Retina (tissue), 1 donor: ENCODE data around the gene MAST2.

Experiments
- DNase-seq: peaks from one replicate; pipeline ENCODE4 v3.0.0-alpha.2; 2016

Gene MAST2

DNA sequence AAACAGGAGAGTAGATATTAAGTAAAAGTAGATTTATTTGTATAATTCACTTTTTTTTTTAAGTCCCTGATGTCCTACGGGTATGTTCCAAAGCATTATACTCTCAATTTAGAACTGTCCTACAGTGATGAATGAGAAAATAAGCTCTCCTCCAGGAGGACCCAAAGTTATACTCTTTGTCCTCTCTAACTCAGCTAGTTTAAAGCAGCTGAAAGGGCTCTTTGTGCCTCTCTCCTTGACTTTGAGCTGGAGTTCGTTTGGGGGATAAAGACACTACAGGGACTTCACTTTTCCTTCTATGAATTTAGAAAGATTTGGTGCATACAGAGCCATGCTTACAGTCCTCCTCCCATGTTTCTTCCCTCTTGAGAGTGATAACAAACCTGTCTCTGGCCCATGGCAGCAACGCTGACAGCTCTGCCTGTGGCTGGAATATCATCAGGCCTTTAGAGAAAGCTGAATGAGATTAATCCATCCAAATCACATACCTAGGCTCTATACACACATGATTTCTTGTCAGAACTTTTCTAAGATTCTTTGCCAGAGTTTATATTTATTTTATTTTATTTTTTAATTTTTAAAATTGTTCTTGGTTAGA, 194.7 kb downstream of the MAST2 start:
- DNase-seq: no peak

DNA sequence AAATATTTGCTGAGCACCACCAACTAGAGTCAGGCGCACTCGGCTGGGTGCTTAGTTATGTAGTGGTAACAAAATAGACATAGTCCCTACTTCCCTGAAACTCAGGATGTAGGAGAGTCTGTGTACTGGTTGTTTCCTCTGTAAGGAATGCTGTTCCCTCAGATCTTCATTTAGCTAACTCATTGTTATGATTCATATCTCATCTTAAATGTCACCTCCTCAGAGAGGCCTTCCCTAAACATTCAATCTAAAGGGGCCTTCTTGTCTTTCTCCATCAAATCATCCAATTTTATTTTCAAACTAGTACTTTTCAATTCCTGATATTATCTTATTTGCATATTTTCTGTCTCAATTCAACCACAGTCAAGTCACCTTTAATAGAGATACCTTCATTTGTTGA, 196.1 kb downstream of the MAST2 start:
- DNase-seq: no peak

DNA sequence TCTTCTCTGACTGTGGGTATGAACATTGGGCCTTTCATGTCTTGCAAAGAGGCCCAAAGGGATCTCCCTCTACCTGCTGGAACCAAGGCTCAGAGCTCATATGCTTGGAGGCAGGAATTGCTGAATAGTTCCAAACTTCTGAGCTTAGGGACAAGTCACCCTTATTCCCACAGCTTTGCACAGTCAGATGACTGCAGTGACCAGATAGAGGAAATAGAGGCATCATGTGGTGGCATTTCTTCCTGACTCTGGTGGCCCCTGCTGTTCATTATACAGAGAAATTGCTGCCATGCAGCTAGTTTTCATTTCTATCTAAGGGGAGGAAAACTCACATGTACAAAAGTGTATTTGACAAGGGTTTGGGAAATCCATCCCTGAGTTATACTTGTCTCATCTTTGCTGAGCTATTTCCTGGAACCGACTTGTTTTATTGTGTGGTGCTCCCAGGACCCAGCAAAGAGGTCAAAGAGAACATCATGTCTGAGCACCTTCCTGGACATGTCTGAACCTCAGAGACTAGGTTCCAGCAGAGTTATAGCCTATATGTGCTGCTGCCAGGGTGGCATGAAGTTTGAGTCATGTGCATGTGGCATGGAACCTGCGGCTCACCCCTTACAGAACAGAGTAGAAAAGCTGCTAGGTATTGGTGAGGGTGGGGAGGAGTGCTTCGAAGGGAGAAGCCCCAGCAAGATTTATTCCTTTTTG, 197.8 kb downstream of the MAST2 start:
- DNase-seq: no peak

DNA sequence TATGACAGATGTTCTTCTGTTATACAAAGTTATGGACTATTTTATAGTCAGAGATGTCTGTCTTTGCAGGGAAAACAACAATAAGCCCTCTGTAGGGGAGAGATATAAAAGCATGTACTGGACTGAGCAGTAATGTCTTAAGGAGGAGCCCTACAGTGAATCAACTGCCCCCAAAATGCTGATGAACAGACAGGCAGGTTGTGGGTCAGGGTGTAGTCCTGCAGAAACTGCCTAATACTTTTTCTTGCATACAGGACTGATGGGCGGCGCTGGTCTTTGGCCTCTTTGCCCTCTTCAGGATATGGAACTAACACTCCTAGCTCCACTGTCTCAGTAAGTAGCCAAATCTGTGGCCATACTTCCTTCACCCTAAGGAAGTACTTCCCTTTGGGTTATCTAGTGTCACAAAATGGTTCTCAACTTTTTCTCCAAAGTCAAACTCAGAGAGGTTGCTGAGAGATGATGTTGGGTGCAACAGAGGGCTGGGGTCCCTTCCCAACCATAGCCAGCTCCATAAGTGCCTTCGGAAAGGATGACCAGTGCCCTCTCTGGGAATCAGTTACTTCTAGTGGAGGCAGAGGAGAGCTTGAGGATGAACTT, 199.2 kb downstream of the MAST2 start:
- no peak for DNase-seq

DNA sequence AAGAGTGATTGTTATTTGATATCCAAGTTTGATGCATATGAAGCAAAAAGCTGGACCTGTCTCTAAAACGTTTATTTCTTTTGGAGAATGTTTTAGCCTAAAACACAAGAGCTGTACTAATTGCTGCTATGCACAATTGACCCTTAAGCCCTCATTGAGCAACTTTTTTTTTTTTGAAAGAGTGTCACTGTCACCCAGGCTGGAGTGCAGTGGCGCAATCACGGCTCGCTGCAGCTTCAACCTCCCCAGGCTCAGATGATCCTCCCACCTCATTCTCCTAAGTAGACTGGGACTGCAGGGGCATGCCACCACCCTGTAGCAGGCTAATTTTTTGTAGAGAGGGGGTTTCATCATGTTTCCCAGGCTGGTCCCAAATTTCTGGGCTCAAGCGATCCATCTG, 199.9 kb downstream of the MAST2 start:
- no peak for DNase-seq

DNA sequence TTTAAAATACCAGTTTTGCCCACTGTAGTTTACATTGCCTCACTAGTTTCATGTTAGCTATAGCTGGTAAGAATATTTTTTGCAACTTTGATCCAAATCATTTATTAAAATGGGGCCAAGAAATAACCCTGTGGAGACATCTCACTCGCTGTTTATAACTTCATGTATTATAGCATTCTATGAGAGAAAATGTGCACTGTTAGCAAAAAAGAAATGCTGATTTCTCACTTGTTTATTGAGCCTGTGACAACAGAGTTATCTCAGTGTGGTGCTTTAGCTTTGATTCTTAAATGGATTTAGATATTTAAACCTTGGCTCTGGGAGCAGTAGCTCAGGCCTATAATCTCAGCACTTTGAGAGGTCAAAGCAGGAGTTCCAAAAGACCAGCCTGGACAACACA, 201.1 kb downstream of the MAST2 start:
- no peak for DNase-seq

DNA sequence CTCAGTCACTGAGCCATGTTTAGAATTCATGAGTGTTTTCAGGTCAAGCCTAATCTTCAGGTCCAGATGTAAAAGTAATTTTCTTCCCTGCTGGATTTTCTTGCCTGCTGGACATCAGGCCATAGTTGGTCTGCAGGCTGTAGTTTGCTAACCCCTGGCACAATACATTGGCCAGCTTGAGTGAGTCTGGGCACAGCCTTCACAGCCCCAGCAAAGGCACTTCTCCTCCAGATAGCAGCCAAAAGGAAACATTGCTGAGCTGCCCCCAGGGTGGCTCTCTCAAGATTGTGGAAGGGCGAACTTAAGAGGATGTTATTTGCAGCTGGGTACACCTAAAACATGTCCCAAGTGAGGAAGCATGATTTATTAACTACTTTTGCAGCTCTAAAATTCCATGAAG, 202.2 kb downstream of the MAST2 start:
- DNase-seq: no peak

DNA sequence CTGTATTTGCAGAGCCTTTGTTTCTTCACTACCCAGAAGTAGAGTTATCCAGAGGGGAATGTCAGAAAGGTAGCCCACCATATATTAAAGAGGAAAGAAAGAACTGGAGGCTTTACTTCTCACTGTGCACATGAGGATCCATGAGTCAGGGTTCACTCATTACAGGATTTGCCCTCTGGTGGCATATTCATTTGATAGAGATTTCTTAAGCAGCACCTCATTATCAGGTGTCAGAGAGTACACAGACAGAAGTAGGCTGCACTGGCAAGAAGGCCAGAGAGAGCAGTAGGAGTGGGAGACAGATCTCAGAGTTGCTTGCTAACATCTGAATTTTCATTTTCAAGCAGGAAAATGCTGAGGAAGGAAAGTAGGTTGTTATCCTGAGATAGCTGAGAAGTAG, 205.2 kb downstream of the MAST2 start:
- no peak for DNase-seq

DNA sequence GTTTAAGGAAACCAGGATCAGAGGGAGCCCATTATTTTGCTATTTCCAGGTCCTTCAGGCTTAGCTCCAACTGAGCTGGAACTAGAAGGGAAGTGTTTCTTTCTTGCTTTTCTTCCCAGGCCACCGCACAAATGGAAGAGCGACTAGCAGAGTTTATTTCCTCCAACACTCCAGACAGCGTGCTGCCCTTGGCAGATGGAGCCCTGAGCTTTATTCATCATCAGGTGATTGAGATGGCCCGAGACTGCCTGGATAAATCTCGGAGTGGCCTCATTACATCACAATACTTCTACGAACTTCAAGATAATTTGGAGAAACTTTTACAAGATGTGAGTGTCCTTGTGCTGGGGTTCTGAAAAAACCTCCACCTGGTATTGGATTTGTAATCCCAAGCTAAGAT, 207.2 kb downstream of the MAST2 start:
- no peak for DNase-seq

DNA sequence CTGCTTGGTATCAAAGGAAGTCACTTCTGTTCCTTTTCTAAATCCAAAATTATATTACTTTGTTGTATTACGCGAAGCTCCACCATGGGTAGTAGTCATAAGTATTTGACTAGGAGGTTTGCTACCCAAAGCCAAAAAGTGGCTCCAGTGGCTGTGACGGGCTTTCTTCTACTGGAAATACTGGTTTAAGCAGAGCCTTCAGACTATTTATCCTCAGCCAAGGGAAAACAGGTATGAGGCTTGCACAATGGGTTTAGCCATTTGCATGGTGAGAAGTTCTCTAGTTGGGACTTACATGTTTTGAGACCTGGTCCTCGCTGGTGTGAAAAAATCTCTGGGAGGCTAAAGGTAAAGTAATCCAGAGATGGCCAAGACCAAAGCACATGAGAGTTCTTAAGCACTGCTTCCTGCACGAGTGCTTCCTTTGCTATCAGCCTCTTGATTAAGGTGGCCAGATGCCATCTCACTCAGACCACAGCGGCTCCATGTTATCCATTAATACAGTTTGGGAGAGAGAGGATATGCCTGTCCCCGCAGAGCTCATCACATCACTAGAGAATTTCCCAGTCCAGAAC, 207.8 kb downstream of the MAST2 start:
- no peak for DNase-seq

DNA sequence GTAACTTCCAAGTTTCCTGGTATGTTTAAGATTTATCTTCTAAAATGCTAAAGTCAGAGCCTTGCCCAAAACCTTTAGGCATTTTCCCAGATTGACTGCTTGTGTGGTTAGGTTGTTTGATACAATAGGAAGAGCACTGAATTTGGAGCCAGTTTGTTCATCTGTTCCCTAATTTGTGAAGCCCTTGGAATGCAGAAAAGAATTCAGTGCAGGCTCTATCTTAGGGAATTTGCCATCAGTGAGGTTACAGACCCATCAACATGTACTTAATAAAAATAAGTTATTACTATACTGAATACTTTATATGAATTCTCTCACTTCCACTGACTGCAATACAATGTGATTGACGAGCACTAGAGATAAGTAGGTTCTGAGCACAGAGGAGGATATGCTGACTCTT, 208.8 kb downstream of the MAST2 start:
- DNase-seq: no peak

DNA sequence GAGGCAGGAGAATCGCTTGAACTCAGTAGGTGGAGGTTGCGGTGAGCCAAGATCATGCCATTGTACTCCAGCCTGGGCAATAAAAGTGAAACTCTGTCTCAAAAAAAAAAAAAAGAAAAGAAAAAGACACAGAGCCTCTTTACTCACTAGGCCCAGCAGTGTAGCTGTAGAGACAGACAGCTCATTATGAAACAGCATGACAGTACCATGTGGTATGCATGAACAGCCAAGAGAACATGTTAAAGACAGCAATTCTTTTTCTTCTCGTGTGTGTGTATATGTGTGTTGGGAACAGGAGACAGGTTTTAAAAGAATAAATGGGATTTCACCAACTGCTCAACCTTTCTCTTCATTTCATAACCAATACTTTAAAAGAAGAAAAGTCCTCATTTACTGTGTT, 210.2 kb downstream of the MAST2 start:
- no peak for DNase-seq

DNA sequence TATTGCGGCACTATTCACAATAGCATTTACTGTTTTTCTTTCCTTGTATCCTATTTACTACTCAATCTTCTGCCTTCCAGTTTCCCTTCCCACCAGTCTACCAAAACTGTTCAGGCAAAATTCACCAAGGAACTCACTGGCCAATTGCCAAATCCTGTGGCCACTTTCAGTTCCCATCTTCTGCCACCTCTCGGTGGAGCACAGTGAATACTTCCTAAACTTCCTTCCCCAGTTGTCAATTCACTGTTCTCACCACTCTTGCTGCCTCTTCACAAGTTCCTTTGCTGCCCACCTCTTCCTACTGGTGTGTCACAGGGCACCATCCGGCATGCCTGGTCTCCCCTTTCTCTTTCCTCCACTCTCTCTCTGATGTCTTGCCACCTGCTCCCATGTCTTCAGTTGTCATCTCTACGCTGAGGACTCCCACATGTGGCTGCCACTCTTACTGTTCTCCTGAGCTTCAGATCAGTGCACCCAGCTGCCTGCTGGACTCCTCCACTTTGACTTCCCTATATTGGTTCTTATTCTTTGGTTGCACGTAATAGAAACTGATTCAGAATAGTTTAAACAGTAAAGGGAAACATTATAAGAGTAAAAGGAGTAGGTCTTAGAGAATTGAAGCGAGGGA, 214.6 kb downstream of the MAST2 start:
- no peak for DNase-seq

DNA sequence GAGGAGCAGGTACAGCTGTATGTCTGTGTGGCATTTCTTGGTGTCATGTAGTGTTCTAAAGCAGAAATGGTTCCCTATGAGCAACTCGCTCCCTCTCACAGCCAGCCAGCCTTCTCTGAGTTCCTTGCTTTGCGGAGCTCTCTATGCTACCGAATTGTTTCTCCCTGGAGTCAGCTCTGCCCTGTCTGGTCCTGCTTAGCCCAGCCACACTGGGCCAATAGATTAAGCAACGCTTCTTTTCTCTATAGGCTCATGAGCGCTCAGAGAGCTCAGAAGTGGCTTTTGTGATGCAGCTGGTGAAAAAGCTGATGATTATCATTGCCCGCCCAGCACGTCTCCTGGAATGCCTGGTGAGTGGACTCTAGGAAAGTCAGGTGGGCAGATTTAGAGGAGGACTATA, 215.9 kb downstream of the MAST2 start:
- no peak for DNase-seq

DNA sequence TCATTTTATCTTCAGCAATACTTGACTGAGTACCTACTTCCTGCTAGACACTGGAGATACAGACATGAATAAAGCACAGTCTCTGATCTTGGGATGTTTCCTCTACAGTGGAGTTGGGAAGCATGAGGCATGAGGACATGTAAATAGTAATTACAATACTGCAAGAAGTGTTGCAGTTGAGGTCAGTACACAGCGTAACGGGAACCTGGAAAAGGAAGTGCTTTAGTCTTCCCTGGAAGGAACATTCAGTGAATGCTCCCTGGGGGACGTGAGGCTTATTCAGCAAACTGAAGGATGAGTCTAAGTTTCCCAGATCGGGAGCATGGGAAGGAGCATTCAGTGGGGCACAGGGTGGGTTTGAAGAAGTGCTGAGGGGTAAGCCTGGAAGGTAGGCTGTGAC, 216.6 kb downstream of the MAST2 start:
- DNase-seq: no peak

DNA sequence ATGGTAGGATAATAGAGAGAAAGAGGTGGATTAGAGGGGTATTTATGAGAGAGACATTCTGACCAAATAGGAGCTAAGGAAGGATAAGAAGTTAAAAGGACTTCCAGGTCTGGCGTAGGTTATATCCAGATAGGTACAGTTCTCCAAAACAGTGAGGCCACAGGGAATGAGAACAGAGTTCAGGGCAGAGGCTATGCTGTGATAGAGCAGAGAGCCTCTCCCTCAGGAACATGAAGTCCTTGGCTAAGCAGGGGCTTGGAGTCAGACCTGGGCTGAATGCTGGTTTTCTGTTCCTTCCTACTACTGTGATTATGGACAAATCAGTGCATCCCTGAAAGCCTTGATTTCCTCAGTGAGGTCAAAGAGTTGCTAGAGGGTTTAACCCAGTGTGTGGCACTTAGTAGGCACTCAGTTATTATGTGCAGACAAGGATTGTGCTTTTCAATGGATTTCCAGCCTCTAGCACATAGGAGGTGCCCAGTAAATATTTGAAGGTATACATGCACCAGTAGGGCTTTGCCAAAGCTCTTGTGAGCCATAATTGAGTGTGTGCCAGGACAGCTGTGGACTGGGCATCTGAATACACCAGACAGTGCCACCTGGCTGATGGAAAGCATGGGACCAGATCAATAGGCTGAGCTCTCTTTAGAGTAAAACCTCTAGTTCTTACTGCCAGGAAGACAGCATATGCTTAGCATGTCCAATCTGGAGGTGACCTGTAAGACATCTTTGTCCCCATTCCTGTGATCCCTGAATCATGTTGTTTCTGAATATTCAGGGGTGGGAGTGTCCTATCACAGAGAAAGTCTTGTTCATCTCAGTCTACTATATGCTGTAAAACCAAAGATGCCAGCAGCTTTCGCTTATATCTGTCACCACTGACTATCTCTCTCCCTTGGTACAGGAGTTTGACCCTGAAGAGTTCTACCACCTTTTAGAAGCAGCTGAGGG, 217.9 kb downstream of the MAST2 start:
- DNase-seq: no peak

DNA sequence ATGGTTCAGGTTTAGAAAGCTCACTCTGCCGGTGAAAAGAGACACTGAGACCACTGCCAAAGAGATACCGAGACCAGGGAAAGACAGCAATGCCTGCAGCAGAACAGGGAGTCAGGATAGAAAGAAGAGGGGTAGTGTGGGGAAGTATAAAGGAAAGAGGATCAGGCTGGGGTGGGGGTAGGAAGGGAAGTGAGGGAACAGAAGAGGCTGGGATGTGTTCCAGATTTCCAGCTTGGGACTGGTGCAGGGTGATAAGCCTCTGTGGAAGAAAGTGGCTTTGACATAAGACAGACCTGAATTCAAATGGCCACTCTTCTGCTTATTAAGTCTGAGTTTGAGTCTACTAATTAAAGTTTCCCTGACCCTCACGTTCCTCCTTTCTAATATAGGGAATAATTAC, 223.1 kb downstream of the MAST2 start:
- DNase-seq: no peak

DNA sequence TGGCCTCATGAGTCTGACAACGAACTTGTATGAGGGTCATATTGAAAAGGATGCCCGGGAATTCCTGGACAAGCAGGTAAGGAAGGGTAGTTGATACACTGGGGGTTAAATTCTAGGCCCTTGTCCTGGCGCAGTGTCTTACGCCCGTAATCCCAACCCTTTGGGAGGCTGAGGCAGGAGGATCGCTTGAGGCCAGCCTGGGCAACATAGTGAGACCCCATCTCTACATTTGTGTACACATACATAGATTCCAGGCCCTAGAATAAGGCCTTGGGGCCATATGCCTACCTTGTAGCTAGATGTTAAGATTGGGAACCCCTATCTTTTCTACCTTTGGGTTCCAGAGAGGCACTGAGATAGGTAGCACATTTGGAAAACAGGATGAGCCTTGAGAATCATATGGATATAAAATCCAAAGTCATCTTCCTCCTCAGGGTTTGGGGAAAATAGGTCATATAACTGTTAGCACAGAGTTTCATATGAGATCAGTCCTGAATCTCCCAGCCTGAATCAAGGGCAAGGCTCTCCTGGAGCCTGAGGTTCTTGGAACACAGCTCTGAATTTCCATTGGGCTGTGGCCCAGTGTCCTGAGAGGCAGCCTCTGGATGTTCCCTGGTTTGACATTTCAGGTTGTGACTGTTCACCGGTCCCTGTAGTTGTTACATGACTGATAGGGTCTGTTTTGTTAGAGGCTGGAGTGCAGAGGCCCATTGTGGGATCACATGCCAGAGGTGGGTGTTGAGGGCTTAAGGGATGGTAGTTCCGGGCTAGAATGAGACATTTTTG, 224.6 kb downstream of the MAST2 start:
- DNase-seq: no peak

DNA sequence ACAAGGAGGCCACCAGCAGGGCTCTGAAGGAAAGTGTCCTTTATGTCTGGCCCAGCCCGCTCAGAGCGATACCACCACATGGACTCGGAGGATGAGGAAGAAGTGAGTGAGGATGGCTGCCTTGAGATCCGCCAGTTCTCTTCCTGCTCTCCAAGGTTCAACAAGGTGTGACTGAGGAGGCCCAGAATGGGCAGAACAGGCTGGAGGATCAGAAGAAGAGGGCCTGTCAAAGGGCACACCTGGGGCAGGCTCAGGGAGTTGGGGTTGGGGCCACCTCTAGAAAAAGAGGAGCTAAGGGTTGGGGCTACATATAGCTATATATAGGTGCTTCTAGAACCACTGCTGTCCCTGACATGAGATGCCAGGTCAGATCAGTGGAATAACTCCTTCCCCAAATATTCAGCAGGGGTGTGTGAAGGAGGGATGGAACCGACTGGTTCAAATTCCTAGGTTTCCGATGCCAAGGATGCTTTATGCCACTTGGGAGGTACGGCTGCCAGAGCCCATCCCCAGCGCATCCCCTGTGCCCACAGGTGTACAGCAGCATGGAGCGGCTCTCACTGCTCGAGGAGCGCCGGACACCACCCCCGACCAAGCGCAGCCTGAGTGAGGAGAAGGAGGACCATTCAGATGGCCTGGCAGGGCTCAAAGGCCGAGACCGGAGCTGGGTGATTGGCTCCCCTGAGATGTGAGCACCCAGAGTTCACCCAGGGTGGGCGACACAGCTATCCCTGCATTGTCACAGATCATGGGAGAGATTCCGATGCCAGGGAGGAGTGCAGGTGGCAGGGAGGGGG, 226.9 kb downstream of the MAST2 start:
- DNase-seq: no peak

DNA sequence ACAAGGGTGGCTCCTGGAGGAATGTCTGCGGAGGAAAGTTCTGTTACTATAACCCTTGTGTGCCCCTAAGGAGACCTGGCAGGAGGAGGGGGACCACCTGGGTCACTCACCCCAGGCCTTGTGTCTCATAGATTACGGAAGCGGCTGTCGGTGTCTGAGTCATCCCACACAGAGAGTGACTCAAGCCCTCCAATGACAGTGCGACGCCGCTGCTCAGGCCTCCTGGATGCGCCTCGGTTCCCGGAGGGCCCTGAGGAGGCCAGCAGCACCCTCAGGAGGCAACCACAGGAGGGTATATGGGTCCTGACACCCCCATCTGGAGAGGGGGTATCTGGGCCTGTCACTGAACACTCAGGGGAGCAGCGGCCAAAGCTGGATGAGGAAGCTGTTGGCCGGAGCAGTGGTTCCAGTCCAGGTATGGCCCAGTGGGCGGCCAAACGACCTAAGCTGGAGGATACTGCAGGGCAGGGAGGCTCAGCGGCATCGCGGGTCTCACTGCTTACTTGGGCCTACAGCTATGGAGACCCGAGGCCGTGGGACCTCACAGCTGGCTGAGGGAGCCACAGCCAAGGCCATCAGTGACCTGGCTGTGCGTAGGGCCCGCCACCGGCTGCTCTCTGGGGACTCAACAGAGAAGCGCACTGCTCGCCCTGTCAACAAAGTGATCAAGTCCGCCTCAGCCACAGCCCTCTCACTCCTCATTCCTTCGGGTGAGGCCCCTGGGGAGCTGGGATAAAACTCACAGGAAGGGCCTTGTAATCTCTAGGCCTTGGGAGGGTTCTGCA, 227.7 kb downstream of the MAST2 start:
- no peak for DNase-seq
